PC-9 (cell line): ENCODE results near the gene SOCS7. TPM values are rescaled to one million over a fixed set of nuclear protein-coding genes. Genes with fewer than 3 reads are reported as not detected.

Experiments
- BruUV-seq: library from RNA; stranded (reverse); fragments of 400-500 nt; replicated peaks from 2 replicates; lab custom pipeline; 2021; lab: Mats Ljungman, UMichigan
- CTCF ChIA-PET: fragments of 300-600 bp; sonication (Branson Sonifier 250); formaldehyde crosslinking; loops from one replicate; lab custom pipeline; 2022; ENCODE audit warnings: antibody characterized with exemption; lab: Charles Lee
- POLR2A ChIA-PET: fragments of 300-600 bp; sonication (Branson Sonifier 250); formaldehyde crosslinking; loops from one replicate; lab custom pipeline; 2022; ENCODE audit warnings: antibody characterized with exemption; ENCODE audit not compliant: unreplicated experiment; lab: Charles Lee
- DNase-seq, 2 experiments: peaks; one replicate each; pipeline versions ENCODE4 v3.0.0 to v3.0.0-alpha.2; 2015 to 2022; ENCODE audit warnings: mixed read lengths in 1 of 2
- H2AFZ ChIP-seq: fragments of 200-600 bp; sonication (generic); 2 replicates; pipeline ENCODE4 v1.8.1; 2017; ENCODE audit warnings: antibody characterized with exemption
- H3F3A ChIP-seq: fragments of 200-600 bp; sonication (generic); 2 replicates; pipeline ENCODE4 v1.8.1; 2017; ENCODE audit warnings: antibody characterized with exemption, mild to moderate bottlenecking, low read depth; ENCODE audit not compliant: insufficient read depth
- H3K27ac ChIP-seq: fragments of 200-600 bp; sonication (generic); 2 replicates; pipeline ENCODE4 v1.6.1; 2016; ENCODE audit warnings: mixed run types
- H3K27me3 ChIP-seq: fragments of 200-600 bp; sonication (generic); 2 replicates; pipeline ENCODE4 v1.6.1; 2016; ENCODE audit warnings: low read depth, mixed run types; ENCODE audit not compliant: insufficient read depth
- H3K36me3 ChIP-seq: fragments of 200-600 bp; sonication (generic); 2 replicates; pipeline ENCODE4 v1.6.1; 2016; ENCODE audit warnings: low read depth, mixed run types
- H3K4me1 ChIP-seq: fragments of 200-600 bp; sonication (generic); replicated peaks from 2 replicates; pipeline ENCODE4 v1.6.1; 2016; ENCODE audit warnings: mixed run types; ENCODE audit not compliant: insufficient read depth
- H3K4me2 ChIP-seq: fragments of 200-600 bp; sonication (generic); 2 replicates; pipeline ENCODE4 v1.6.1; 2017; ENCODE audit warnings: mixed run types
- H3K4me3 ChIP-seq: fragments of 200-600 bp; sonication (generic); 2 replicates; pipeline ENCODE4 v1.6.1; 2016; ENCODE audit warnings: mixed run types
- H3K79me2 ChIP-seq: fragments of 200-600 bp; sonication (generic); 2 replicates; pipeline ENCODE4 v1.6.1; 2017; ENCODE audit warnings: low read depth, mixed run types
- H3K9me2 ChIP-seq: fragments of 200-600 bp; sonication (generic); 2 replicates; pipeline ENCODE4 v1.8.1; 2017; ENCODE audit warnings: mild to moderate bottlenecking; ENCODE audit not compliant: insufficient read depth
- H3K9me3 ChIP-seq: fragments of 200-600 bp; sonication (generic); 2 replicates; pipeline ENCODE4 v1.8.1; 2016; ENCODE audit warnings: low read depth; ENCODE audit not compliant: insufficient read depth
- H4K20me1 ChIP-seq: fragments of 200-600 bp; sonication (generic); 2 replicates; pipeline ENCODE4 v1.8.1; 2017; ENCODE audit not compliant: insufficient read depth
- EZH2 ChIP-seq: fragments of 200-600 bp; sonication (generic); IDR thresholded peaks from 2 replicates; pipeline ENCODE4 v1.8.0; 2017; ENCODE audit warnings: antibody characterized with exemption, low read depth
- intact Hi-C: fragments of 100-400 bp; cut with micrococcal nuclease; formaldehyde crosslinking; loops from one replicate; pipeline ENCODE4 v1.10.0; 2022; ENCODE audit not compliant: unreplicated experiment
- total RNA-seq: library from RNA; stranded (reverse); gene quantifications from 2 replicates; pipeline ENCODE4 v1.2.3, GENCODE V29; 2021
- TF ChIP-seq, protein P1 (sequence below): fragments of 200-600 bp; sonication (generic); conservative IDR thresholded peaks from 2 replicates; pipeline ENCODE4 v1.6.1; 2017; ENCODE audit warnings: mixed run types, antibody characterized with exemption, mild to moderate bottlenecking, moderate library complexity

The SOCS7 gene
- total RNA-seq, 1 experiment from 2014 or later, result 19.6 TPM

DNA sequence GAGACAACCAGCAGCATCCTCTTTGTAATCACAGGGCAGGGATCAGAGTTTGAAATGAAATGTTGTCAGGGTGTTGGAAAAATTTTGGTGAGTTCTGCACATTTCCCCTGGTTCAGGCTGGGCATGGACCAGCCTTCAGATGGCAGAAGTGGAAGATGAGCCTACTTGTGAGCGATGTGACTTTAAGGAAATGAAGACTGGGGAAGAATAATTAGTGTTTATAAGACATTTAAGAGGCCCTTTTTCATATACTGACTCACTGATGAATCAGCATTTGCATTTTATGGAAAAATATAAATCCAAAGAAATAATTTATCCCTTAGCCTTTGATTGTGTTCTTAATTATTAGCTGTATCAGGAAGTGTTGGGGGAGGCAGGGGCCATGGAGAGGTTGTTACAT lies 28.7 kb upstream of the SOCS7 start:
- H3K9me3 ChIP-seq, result no peaks in the 10 kb centered on the region
- peaks cover 9% of the 10 kb centered on the region for H3K36me3 ChIP-seq
- TSS peak; percentile 13 for BruUV-seq
- no peak for DNase-seq
- ChIA-PET CTCF (interaction anchor here (1.0 kb wide), 1 partner anchor 8 kb away, joined by 4 read pairs; no protein-coding TSS in a partner anchor), POLR2A (interaction anchor here (0.7 kb wide), 1 partner anchor 625 kb away, joined by 3 read pairs; no protein-coding TSS in a partner anchor)
- TF ChIP-seq, protein P1, sequence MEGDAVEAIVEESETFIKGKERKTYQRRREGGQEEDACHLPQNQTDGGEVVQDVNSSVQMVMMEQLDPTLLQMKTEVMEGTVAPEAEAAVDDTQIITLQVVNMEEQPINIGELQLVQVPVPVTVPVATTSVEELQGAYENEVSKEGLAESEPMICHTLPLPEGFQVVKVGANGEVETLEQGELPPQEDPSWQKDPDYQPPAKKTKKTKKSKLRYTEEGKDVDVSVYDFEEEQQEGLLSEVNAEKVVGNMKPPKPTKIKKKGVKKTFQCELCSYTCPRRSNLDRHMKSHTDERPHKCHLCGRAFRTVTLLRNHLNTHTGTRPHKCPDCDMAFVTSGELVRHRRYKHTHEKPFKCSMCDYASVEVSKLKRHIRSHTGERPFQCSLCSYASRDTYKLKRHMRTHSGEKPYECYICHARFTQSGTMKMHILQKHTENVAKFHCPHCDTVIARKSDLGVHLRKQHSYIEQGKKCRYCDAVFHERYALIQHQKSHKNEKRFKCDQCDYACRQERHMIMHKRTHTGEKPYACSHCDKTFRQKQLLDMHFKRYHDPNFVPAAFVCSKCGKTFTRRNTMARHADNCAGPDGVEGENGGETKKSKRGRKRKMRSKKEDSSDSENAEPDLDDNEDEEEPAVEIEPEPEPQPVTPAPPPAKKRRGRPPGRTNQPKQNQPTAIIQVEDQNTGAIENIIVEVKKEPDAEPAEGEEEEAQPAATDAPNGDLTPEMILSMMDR, result no peak
- TF ChIP-seq EZH2, result no peak
- no peaks in the 10 kb centered on the region for H3K79me2 ChIP-seq
- peaks cover 20% of the 10 kb centered on the region for H3K4me1 ChIP-seq
- H3K9me2 ChIP-seq, result no peaks in the 10 kb centered on the region
- H2AFZ ChIP-seq, result no peak overlapping the region
- intact Hi-C loops, result no loop called here
- H3K4me3 ChIP-seq, result no peak overlapping the region
- H3F3A ChIP-seq, result peaks cover 20% of the 10 kb centered on the region
- H3K27me3 ChIP-seq, result no peaks in the 10 kb centered on the region
- no peak overlapping the region for H3K4me2 ChIP-seq
- no peak overlapping the region for H3K27ac ChIP-seq
- H4K20me1 ChIP-seq, result no peaks in the 10 kb centered on the region

DNA sequence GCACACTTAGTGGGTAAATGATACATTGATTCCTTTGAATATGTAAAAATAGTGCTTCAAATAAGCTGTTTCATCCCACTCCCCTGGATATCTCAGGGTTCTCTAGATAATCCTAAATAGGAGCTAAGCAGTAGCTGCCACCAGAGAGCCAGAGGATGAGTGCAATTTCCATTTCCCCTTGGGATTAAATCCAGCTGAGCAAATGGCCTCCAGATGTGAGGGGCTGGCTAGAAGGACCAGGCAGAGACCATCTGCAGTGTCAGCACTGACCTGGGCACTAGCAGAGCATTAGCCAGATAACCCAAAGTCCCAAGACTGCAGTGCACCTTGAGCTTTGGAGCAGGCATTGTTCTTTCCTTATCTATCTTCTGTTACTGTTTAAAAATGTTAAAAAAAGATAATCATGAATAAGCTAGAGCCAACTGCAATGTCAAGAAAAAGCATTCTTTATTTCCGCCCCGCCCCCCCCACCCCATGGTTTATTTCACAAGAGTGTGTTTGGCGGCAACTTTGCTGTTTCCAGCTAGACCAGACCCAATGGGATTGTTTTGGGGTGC lies 27.4 kb upstream of the SOCS7 start:
- no peak for DNase-seq
- BruUV-seq, result no TSS peak
- POLR2A ChIA-PET, result no interaction called here
- Histone ChIP-seq H2AFZ (no peak overlapping the region), H3K27me3 (no peaks in the 10 kb centered on the region), H3K9me2 (no peaks in the 10 kb centered on the region), H3K36me3 (peaks cover 8% of the 10 kb centered on the region), H3F3A (peaks cover 18% of the 10 kb centered on the region), H4K20me1 (no peaks in the 10 kb centered on the region), H3K9me3 (no peaks in the 10 kb centered on the region), H3K4me1 (peaks cover 20% of the 10 kb centered on the region), H3K4me2 (no peak overlapping the region), H3K27ac (no peak overlapping the region), H3K4me3 (no peak overlapping the region), H3K79me2 (no peaks in the 10 kb centered on the region)
- intact Hi-C loops, result no loop called here
- CTCF ChIA-PET, result interaction anchor here (0.5 to 0.7 kb wide), 3 partner anchors 25 to 421 kb away, joined by 3 to 6 read pairs (median 3); no protein-coding TSS in a partner anchor
- TF ChIP-seq, protein P1, result no peak
- no peak for TF ChIP-seq EZH2

DNA sequence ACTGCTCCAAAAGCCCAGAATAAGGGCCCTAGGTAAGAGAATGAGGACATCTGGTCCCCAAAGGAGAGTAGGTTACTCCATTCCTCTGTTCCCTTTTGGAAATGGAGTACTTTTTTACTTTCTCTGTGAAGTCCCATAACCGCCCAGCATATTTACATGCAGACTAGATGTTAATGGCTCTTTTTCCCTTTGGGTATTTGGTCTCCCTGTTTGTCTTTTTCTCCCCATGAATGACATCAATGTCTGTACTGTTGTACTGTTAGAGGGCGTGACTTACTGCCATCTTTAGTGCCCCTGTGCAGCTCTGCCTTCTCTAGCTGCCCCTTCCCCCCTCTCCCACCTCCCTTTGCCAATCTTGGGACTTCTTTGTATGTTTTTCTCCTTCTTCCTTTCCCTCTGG lies 26.9 kb upstream of the SOCS7 start:
- H3K9me3 ChIP-seq, result no peaks in the 10 kb centered on the region
- H3F3A ChIP-seq, result peaks cover 13% of the 10 kb centered on the region
- no peak overlapping the region for H3K4me2 ChIP-seq
- ChIA-PET POLR2A (no interaction called here), CTCF (interaction anchor here (0.5 to 0.7 kb wide), 2 partner anchors 24 to 90 kb away, joined by 3 read pairs; no protein-coding TSS in a partner anchor)
- no peak overlapping the region for H3K4me3 ChIP-seq
- intact Hi-C loops, result no loop called here
- DNase-seq, result no peak
- H3K36me3 ChIP-seq, result peaks cover 4% of the 10 kb centered on the region
- TF ChIP-seq, protein P1, result no peak
- no peak for TF ChIP-seq EZH2
- H3K27ac ChIP-seq, result no peak overlapping the region
- no peak overlapping the region for H2AFZ ChIP-seq
- H4K20me1 ChIP-seq, result no peaks in the 10 kb centered on the region
- no peaks in the 10 kb centered on the region for H3K79me2 ChIP-seq
- peaks cover 16% of the 10 kb centered on the region for H3K4me1 ChIP-seq
- no peaks in the 10 kb centered on the region for H3K9me2 ChIP-seq
- no TSS peak for BruUV-seq
- H3K27me3 ChIP-seq, result no peaks in the 10 kb centered on the region
